Astrocyte (in vitro differentiated cells and primary cell): ENCODE measurements around the gene CDH18. TPM values are rescaled to one million over a fixed set of nuclear protein-coding genes. Genes with fewer than 3 reads are reported as not detected.
A peak's percentile ranks its signal among the peaks of the same experiment; 100 is the strongest.

Source experiments
- DNase-seq: peaks from one replicate; pipeline ENCODE4 v3.0.0-alpha.2; 2010; ENCODE audit warnings: low read depth
- FAIRE-seq: peaks from 2 replicates; lab custom pipeline; 2011; peaks lifted over from hg19 to GRCh38; lab: Jason Lieb, UNC
- H2AFZ ChIP-seq: 2 replicates; pipeline ENCODE4 v1.6.0; 2012; ENCODE audit warnings: low read depth, low read length, inconsistent platforms
- H3K27ac ChIP-seq: 2 replicates; pipeline ENCODE4 v1.5.1; 2011; ENCODE audit warnings: low read depth, low read length, inconsistent platforms
- H3K27me3 ChIP-seq: 2 replicates; pipeline ENCODE4 v1.6.0; 2011; ENCODE audit warnings: low read length, inconsistent platforms; ENCODE audit not compliant: insufficient read depth
- H3K36me3 ChIP-seq: 2 replicates; pipeline ENCODE4 v1.5.1; 2011; ENCODE audit warnings: low read length, inconsistent platforms; ENCODE audit not compliant: insufficient read depth
- H3K4me1 ChIP-seq: 2 replicates; pipeline ENCODE4 v1.5.1; 2011; ENCODE audit warnings: low read length, inconsistent platforms; ENCODE audit not compliant: insufficient read depth
- H3K4me2 ChIP-seq: 2 replicates; pipeline ENCODE4 v1.6.0; 2012; ENCODE audit warnings: low read length, inconsistent platforms
- H3K4me3 ChIP-seq: 2 replicates; pipeline ENCODE4 v1.5.1; 2011; ENCODE audit warnings: low read depth, mild to moderate bottlenecking, low read length, inconsistent platforms; ENCODE audit not compliant: insufficient read depth
- H3K79me2 ChIP-seq: 2 replicates; pipeline ENCODE4 v1.6.0; 2012; ENCODE audit warnings: mild to moderate bottlenecking, low read length, inconsistent platforms; ENCODE audit not compliant: insufficient read depth
- H3K9ac ChIP-seq: 2 replicates; pipeline ENCODE4 v1.6.0; 2012; ENCODE audit warnings: mild to moderate bottlenecking, low read length, inconsistent platforms
- H3K9me3 ChIP-seq: 2 replicates; pipeline ENCODE4 v1.5.1; 2012; ENCODE audit warnings: low read depth, mild to moderate bottlenecking, low read length, inconsistent platforms; ENCODE audit not compliant: insufficient read depth
- H4K20me1 ChIP-seq: 2 replicates; pipeline ENCODE4 v1.6.0; 2012; ENCODE audit warnings: low read length, inconsistent platforms; ENCODE audit not compliant: insufficient read depth
- H3K27ac Mint-ChIP-seq: one replicate; pipeline ENCODE4 v1.8.0; 2021; ENCODE audit warnings: mild to moderate bottlenecking, mixed read lengths; ENCODE audit not compliant: unreplicated experiment
- H3K27me3 Mint-ChIP-seq: one replicate; pipeline ENCODE4 v1.8.0; 2021; ENCODE audit warnings: low read depth, mixed read lengths; ENCODE audit not compliant: unreplicated experiment
- H3K36me3 Mint-ChIP-seq: one replicate; pipeline ENCODE4 v1.8.0; 2021; ENCODE audit warnings: low read depth, mixed read lengths; ENCODE audit not compliant: unreplicated experiment
- H3K4me1 Mint-ChIP-seq: one replicate; pipeline ENCODE4 v1.8.0; 2021; ENCODE audit warnings: low read depth, mixed read lengths; ENCODE audit not compliant: unreplicated experiment
- H3K4me3 Mint-ChIP-seq: one replicate; pipeline ENCODE4 v1.8.0; 2021; ENCODE audit warnings: mild to moderate bottlenecking, moderate library complexity, mixed read lengths; ENCODE audit not compliant: unreplicated experiment
- H3K9me3 Mint-ChIP-seq: one replicate; pipeline ENCODE4 v1.8.0; 2021; ENCODE audit warnings: mild to moderate bottlenecking, mixed read lengths; ENCODE audit not compliant: unreplicated experiment
- EZH2 ChIP-seq: IDR thresholded peaks from 2 replicates; pipeline ENCODE4 v1.6.1; 2012; ENCODE audit warnings: mild to moderate bottlenecking, low read length, inconsistent platforms; ENCODE audit not compliant: insufficient read depth
- total RNA-seq: library from RNA; stranded (reverse); gene quantifications from 2 replicates; pipeline ENCODE4 v1.2.1, GENCODE V29; 2021
- TF ChIP-seq, protein P1 (sequence below): IDR thresholded peaks from 2 replicates; pipeline ENCODE4 v1.5.1; 2011; ENCODE audit warnings: low read depth, mild to moderate bottlenecking, inconsistent platforms, low read length, moderate library complexity; ENCODE audit not compliant: insufficient read depth

Gene CDH18
- total RNA-seq, 1 donor from 2014 or later, result not detected

DNA sequence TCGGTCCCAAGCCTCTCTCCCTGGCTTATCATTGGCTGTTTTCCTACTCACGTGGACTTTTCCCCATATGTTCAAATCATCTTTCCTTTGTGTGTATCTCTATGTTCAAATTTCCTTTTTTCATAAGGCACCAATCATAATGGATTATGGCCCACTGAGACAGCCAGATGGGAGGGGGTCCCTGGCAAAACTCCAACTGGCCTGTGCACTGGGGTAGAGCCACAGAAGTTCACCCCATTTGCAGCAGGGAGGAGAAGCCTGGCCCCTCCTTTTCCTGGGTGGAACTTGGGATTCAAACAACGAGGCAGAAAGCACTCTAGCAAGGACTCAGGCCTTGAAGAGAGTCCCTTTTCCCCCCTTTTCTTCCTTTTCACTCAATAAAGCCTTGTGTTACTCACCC, 362.4 kb downstream of the CDH18 start:
- H3K36me3 ChIP-seq, result no peaks in the 10 kb centered on the region
- H4K20me1 ChIP-seq, result no peaks in the 10 kb centered on the region
- no peaks in the 10 kb centered on the region for H3K79me2 ChIP-seq
- DNase-seq (no peak), FAIRE-seq (no peak)
- no peak overlapping the region for H3K4me3 ChIP-seq
- no peaks in the 10 kb centered on the region for H3K27me3 ChIP-seq
- H3K36me3 Mint-ChIP-seq, result no peaks in the 10 kb centered on the region
- no peak overlapping the region for H3K4me2 ChIP-seq
- TF ChIP-seq, protein P1, sequence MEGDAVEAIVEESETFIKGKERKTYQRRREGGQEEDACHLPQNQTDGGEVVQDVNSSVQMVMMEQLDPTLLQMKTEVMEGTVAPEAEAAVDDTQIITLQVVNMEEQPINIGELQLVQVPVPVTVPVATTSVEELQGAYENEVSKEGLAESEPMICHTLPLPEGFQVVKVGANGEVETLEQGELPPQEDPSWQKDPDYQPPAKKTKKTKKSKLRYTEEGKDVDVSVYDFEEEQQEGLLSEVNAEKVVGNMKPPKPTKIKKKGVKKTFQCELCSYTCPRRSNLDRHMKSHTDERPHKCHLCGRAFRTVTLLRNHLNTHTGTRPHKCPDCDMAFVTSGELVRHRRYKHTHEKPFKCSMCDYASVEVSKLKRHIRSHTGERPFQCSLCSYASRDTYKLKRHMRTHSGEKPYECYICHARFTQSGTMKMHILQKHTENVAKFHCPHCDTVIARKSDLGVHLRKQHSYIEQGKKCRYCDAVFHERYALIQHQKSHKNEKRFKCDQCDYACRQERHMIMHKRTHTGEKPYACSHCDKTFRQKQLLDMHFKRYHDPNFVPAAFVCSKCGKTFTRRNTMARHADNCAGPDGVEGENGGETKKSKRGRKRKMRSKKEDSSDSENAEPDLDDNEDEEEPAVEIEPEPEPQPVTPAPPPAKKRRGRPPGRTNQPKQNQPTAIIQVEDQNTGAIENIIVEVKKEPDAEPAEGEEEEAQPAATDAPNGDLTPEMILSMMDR, result no peak
- no peak for TF ChIP-seq EZH2
- no peak overlapping the region for H3K9ac ChIP-seq
- no peak overlapping the region for H3K27ac Mint-ChIP-seq
- no peak overlapping the region for H2AFZ ChIP-seq
- no peak overlapping the region for H3K4me3 Mint-ChIP-seq
- no peaks in the 10 kb centered on the region for H3K9me3 Mint-ChIP-seq
- H3K4me1 ChIP-seq, result no peaks in the 10 kb centered on the region
- H3K9me3 ChIP-seq, result no peaks in the 10 kb centered on the region
- no peaks in the 10 kb centered on the region for H3K4me1 Mint-ChIP-seq
- no peaks in the 10 kb centered on the region for H3K27me3 Mint-ChIP-seq
- H3K27ac ChIP-seq, result no peak overlapping the region

DNA sequence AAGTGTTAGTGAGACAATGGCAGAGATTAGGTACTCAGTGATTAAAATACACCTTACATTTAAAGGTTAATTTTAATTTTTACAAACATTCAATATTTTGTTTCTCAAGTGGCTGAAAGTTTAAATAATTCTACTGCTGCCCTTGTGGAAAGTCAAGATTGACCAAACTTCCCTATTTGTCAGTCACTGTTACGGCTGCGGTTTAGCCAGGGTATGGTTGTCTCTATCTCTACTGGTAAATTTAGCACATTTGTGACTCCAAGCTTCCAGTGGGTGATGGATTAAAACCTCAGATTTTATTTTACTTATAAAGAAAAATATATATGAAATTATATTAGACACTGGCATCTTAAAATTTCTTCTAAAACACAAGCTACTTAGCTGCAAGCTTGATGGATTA, 368.4 kb downstream of the CDH18 start:
- Histone ChIP-seq H3K4me3 (no peak overlapping the region), H3K4me1 (no peaks in the 10 kb centered on the region), H4K20me1 (no peaks in the 10 kb centered on the region), H3K27ac (no peak overlapping the region), H2AFZ (no peak overlapping the region), H3K36me3 (no peaks in the 10 kb centered on the region), H3K9me3 (no peaks in the 10 kb centered on the region), H3K27me3 (no peaks in the 10 kb centered on the region), H3K4me2 (no peak overlapping the region), H3K79me2 (no peaks in the 10 kb centered on the region), H3K9ac (no peak overlapping the region)
- no peak for DNase-seq
- FAIRE-seq, result no peak
- TF ChIP-seq, protein P1, result no peak
- no peak for TF ChIP-seq EZH2
- Mint-ChIP-seq H3K27ac (no peak overlapping the region), H3K9me3 (no peaks in the 10 kb centered on the region), H3K4me1 (no peaks in the 10 kb centered on the region), H3K4me3 (no peak overlapping the region), H3K36me3 (no peaks in the 10 kb centered on the region), H3K27me3 (no peaks in the 10 kb centered on the region)

DNA sequence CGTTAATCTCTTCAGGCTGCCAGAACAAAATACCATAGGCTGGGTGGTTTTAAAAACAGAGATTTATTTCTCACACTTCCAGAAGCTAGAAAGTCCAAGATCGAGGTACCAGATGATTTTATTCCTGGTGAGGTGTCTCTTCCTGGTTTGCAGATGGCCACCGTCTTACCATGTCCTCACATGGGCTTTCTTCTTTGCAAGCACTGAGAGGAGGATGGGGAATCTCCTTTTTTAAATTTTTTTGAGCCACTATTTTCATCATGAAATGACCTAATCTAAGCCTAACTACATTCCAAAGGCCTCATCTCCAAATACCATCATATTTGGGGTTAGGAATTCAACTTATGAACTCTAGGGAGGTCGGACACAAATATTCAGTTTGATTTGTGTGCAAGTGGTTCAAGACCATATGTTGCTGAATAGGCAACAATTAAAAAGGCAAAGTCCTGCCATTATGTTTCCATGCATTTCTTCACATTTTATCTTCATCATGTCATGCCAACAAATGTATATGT, 371.2 kb downstream of the CDH18 start:
- Histone ChIP-seq H3K4me2 (no peak overlapping the region), H3K9ac (no peak overlapping the region), H3K27me3 (no peaks in the 10 kb centered on the region), H3K4me1 (no peaks in the 10 kb centered on the region), H3K27ac (no peak overlapping the region), H3K4me3 (no peak overlapping the region), H4K20me1 (no peaks in the 10 kb centered on the region), H2AFZ (no peak overlapping the region), H3K79me2 (no peaks in the 10 kb centered on the region), H3K9me3 (no peaks in the 10 kb centered on the region), H3K36me3 (no peaks in the 10 kb centered on the region)
- H3K4me3 Mint-ChIP-seq, result no peak overlapping the region
- FAIRE-seq (no peak), DNase-seq (peak; percentile 0)
- H3K27ac Mint-ChIP-seq, result no peak overlapping the region
- TF ChIP-seq, protein P1, result no peak
- TF ChIP-seq EZH2, result no peak
- H3K4me1 Mint-ChIP-seq, result no peaks in the 10 kb centered on the region
- H3K36me3 Mint-ChIP-seq, result no peaks in the 10 kb centered on the region
- no peaks in the 10 kb centered on the region for H3K9me3 Mint-ChIP-seq
- H3K27me3 Mint-ChIP-seq, result no peaks in the 10 kb centered on the region
